Stimulated activated CD4-positive, alpha-beta T cell treated with anti-CD3 and anti-CD28 coated beads, Interleukin-2, amount 100 ng/mL, for 4 hours (primary cell): ENCODE data around the gene PGA4.
"Not testable (repeated sequence)": the region's sequence is repeated elsewhere in the genome, so short reads cannot be mapped to it uniquely, and the experiment has no call there.

Experiments used
- DNase-seq: peaks from one replicate; pipeline ENCODE4 v3.0.0-alpha.2; 2020; ENCODE audit warnings: low read depth

Gene PGA4

GRCh38 chr11:61250796-61251765 lies 28.9 kb downstream of the PGA4 start:
- DNase-seq = not testable (repeated sequence)

- DNase-seq = not testable (repeated sequence)
These were observed 30.2 kb downstream of the PGA4 start for GRCh38 chr11:61252332-61252731.

DNA sequence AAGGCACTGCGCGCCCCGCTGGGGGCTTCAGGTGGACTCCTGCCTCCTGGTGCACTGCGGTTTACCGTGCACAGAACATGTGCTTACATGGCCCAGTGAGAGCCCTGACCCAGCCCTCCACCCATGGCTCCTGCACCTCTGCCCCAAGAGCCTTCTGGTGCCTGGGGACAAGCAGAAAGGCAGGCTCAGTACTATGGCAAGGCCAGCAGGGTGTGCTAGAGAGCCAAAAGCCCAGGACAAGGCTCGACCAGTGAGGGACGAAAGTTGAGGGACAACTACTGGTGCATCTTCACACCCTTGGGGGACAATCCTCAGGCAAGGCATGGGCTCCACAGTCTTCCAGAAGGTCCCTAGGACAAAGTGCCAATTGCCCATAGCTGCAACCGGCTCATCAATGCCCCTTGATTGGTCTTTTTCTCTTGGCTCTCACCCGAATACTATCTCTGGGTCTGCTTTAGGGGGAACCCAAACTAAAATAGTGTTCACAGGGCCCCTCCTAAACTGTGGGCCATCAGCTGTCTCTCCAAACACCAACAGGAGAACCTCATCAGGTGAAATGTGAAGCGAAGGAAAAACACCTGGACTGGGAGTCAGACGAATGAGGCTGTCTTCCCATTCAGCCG lies 32.4 kb downstream of the PGA4 start:
- peak; percentile 36 for DNase-seq

GRCh38 chr11:61256710-61257482 lies 34.7 kb downstream of the PGA4 start:
- DNase-seq = no peak

DNA sequence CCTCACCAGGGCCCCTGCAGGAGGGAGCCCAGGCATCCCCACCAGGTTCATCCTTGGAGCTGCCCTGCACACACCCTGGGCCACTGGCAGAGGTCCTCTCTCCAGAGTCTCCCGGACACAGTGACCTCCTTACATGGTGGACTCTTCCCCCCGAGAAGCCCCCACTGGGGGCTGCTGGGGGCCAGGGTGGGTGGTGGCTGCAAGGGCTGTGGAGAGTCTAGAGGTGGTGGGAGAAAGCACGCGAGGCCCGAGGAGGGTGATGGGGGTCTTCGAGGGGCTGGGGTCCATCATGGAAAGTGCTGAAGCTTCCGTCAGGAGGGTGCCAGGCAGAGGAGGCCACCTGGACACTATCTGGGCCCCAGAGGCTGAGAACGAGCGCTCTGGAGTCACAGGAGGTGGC lies 36.4 kb downstream of the PGA4 start:
- DNase-seq = no peak

DNA sequence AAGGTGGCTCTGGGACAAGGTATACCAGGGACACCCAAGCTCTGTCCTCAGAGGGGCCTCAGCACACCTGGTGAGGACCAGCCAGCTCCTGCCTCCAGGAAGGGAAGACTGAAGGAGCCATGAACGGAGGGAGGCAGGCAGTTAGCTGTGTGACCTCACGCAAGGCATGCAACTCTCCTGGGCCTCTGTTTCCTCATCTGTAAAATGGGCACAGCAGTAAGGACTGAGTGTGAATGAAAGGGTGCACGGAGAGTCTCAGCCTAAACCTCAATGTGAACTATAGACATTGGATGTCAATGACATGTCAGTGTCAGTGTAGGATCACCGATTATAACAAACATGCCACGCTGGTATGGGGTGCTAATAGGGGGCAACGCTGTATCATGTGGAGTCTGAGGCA lies 37.2 kb downstream of the PGA4 start:
- no peak for DNase-seq

DNA sequence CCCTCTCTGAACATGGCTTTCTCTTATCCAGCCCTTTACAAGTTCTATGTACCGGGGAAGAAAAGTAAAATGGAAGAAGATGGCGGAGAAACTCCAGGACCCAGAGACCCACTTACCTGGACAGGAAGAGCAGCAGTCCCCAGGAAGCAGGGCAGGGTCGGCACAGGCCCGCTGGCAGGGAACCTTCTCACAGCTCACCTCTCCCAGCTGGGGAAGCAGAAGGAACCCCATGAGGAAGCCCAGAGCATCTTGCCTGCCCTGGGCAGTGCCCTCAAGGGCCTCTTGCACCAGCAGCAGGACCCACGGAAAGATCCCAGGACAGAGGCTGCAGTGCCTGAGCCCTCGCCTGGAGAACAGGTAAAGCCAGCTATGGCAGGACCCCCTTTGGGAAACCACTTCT lies 42.2 kb downstream of the PGA4 start:
- no peak for DNase-seq

DNA sequence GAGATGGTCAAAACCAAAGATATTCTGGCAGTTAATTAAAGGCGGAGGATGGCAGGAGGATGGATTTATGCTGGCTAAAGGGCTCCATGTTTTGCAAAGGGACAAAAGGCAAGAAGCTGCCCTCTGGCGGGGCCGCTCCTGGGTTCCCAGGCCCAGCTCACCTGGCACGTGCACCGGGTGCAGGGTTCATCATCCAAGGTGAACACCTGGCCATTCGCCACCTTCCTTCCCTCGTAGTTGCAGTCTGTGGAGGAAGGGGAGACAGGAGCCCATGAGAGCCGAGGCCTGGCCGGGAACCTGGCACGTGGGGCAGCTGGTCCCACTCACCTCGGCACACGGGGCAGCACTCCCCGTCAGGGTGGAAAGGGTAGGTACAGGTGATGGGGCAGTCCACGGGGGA lies 42.6 kb downstream of the PGA4 start:
- no peak for DNase-seq

- no peak for DNase-seq
These were observed 43.2 kb downstream of the PGA4 start for GRCh38 chr11:61265357-61265756.

- DNase-seq = no peak
These were observed 44.5 kb downstream of the PGA4 start for GRCh38 chr11:61266602-61267001.

DNA sequence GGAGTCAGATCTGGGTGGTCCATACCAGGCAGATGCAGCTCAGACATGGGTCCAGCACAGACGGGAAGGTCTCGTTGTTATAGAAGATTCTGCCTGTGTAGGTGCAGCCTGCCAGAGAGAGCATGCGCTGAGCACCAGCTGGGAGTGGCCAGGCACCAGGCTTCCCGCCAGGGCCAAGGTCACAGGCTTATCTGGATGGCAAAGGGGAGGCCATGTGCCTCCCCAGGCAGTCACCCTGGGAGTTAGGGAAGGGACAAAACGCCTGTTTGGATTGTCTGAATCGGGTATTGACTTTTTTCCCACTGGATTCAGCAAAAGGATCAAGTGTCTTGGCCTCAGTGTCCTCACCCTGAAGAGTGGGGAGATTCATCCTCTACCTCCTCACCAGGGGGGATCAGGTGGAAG lies 45.3 kb downstream of the PGA4 start:
- DNase-seq = no peak

- DNase-seq = no peak
These were observed 46.6 kb downstream of the PGA4 start for GRCh38 chr11:61268588-61269250.

- no peak for DNase-seq
These were observed 48.4 kb downstream of the PGA4 start for GRCh38 chr11:61270354-61271076.

GRCh38 chr11:61272731-61273130 lies 50.6 kb downstream of the PGA4 start:
- no peak for DNase-seq

DNA sequence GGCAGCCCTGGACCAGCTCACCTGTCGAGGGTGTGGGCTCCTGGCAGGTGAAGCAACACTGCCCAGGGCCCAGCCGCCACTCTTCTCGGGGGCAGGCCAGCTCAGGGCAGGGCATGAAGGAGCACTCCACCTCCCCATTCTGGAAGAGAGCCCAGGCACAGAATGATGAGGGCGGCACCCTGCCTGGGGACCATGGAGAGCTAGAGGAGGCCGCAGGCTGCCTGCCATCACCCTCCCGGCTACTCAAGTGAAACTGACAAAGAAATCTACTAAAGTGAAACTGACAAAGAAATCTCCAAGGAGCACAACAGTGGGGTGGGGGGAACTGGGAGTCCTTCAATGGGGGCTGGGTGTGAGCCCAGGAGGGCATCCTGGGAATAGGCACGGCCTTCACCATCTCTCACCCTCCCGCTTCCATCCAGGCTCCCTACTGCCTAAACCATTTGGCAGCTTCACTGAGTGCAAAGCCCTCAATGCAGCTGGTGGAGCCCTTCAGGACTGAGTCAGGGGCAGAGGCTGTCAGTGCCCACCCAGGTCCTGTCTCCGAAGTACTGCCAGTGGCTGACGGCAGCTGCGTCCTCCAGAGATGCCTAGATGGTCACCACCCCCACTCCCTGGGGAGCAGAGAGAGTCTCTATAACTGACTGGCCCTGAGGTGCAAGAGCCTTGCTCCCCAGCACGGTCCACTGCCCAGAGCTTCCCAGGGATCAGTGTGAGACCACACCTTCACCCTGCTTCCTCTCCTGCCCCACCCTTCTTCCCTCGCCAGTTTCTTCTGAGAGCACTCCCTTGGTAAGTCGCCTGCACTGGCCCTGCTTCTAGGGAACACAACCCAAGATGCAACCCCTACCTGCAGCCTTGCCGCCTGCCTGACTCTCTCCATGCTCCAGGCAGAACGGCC lies 51.3 kb downstream of the PGA4 start:
- no peak for DNase-seq

DNA sequence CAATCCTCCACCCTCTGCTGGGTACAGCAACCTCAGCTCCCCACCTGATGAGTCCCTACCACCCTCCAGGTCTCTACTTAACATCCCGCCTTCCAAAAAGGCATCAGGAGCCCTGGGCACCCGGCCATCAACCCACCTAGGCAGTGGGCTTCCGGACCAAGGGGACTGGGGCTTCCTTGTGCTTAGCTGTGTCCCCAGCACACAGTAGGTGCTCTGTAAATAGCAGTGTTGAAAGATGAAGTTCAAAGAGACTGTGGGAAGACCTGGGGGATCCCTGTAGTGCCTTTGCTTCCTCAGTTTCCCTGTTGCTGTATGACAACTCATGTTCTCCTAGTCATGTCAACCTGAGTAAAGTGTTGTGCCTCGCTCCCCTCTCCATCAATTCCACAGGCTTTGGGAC lies 51.9 kb downstream of the PGA4 start:
- no peak for DNase-seq

GRCh38 chr11:61275191-61275590 lies 53.0 kb downstream of the PGA4 start:
- no peak for DNase-seq

GRCh38 chr11:61277186-61278000 lies 55.2 kb downstream of the PGA4 start:
- DNase-seq = no peak

DNA sequence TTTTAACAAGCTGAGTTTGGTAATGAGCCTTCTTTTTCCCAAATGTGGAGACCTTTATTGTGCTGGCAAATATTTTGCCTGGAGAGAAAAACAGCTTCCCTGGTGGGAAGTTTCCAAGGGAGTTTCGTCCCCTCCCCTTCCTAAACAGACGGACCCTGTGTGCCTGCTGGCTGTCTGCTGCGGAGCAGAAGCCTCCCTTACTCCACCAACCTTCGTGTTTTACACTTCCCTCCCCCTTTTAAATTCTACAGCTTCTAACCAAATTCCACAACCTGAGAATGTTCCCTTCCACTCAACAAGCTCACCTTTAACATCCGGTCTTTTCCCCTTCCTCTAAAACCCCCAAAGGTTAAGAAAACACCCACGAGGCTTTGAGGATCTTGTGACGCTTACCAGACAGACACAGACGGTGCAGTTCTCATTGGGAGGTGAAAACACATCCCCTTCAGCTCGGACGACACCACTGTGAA lies 55.9 kb downstream of the PGA4 start:
- DNase-seq = no peak
